GM21529 (cell line): ENCODE results near the gene ZNF837.
"Not testable (repeated sequence)": the region's sequence is repeated elsewhere in the genome, so short reads cannot be mapped to it uniquely, and the experiment has no call there.

Experiments
- ATAC-seq: cut with Tn5 transposase; IDR thresholded peaks from one replicate; pipeline ENCODE4 v1.9.1; 2021; ENCODE audit not compliant: unreplicated experiment

Gene ZNF837

DNA sequence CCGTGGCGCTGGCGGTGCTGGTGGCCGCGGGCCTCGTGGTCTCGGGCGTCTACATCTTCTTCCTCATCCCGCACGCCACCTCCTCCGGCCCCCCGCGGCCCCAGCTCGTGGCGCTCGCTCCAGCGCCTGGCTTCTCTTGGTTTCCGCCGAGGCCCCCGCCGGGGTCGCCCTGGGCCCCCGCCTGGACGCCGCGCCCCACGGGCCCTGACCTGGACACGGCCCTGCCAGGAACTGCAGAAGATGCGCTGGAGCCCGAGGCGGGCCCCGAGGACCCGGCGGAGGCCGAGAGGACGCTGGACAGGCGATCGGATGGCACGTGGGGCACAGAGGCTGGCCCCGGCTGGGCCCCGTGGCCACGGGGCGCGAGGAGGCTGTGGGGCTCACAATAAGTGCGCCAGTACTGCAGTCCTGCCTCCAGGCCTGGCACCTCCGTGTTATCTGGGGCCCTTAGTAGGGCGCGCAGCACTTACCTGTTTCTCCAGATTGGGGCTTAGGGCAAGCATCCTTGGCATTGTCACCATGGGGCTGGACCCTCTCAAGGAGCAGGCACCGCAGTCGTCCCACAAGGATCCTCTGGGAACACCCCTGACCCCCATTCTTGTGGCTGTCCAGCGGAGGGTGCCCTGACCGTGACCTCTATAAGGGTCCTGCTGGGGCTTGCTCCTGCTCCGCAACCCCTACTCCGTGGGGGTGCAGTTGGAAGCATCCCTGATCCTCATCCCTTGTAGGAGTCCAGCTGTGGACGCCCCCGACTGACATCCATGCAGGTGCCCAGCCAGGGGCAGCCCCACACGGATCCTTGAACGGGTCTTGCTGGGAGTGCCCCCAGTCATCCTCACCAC is 16.1 kb upstream of the ZNF837 start:
- no peak for ATAC-seq

DNA sequence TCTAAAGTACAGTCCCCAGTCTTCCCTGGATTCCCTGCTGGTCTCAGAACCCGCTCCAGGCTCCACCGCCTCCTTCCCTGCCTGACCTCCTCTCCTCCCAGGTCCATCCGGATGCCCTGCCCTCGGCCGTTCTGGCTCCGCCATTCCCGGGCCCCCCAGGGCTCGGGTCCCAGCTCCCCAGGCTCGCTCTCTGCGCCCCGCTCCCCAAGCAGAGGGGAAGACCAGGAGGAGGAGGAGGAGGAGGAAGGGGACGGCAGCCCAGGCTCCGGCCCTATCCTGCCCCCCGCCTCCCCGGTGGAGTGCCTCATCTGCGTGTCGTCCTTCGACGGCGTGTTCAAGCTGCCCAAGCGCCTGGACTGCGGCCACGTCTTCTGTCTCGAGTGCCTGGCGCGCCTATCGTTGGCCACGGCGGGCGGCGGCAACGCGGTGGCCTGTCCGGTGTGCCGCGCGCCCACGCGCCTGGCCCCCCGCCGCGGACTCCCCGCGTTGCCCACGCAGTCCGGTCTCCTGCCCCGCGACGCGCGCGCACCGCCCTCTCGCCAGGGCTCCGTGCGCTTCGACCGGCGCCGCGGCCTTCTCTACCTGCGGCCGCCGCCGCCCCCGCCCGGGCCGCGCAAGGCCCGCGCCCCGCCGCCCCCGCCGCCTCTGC is 15.3 kb upstream of the ZNF837 start:
- no peak for ATAC-seq

DNA sequence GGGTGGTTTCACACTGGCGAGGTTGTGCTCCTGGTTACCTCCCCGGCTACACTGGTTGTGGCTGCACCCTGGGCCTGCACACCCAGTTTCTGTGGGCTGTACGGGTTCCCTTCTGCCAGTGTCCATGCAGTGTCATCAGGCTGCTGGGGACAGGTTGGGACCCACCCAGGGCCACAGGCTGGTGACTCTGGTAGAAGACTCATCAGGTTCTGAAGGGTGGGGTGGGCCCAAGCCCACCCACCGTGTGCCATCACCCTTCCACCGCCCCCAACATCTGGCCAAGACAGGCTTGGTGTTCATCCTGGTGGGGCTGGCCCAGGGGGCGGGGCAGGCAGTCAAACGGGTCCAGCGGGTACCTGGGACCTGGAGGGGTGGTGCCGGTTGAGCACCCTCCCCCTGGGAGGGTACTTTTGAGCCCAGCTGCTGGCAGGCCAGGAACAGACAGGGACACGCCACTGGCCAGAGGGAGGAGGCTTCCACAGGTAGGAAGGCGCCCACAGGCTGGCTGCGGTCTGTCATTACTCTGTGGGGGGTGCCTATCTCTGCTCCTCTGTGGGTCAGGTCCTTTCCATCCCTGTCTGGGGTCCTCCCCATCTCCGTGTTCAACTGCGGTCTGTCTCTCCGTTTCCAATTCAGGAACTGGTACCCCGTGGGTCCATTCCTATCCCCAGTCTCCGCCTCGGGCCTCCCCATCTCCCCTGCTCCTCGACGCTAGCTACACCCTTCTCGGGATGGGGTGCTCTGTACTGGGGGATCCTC is 14.6 kb upstream of the ZNF837 start, which contains the start of gene RNF225:
Gene RNF225, plus strand, starts transcription at position 437 of the 759 bp plus-strand sequence. CDS start 434 bp downstream, outside the sequence.
- no peak for ATAC-seq

DNA sequence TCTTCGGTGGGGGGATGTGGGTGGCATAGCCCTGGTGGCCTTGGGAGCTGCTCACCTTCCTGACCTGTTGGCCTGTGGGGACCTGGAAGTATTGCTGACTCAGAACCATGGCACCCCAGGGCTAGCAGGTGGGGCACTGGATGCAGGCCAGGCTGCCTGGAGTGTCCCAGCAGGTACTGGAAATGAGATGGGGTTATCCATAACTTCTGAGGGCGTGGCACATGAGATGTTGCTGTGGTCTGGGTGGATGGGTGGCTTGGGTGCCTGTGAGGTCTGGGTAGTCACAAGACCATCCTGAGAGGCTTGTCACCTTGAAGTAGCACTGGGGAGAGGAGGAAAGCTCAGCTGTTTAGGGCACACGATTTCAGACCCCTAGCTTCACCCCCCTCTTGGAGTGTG is 14.0 kb upstream of the ZNF837 start:
- ATAC-seq, result no peak

DNA sequence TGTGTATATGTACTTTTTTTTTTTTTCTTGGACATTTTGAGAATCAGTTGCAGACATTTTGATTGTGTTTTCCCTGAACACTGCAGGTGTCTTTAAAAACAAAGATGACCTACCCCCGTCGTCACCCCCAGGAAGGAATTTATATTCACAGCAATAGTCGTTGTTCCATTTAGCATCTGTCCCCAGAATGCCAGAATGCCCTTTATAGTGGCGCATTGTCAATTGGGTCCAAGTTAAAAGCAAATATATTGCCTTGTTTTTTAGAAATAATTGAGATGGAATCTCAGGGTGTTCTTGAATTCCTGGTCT is 12.8 kb upstream of the ZNF837 start:
- no peak for ATAC-seq

DNA sequence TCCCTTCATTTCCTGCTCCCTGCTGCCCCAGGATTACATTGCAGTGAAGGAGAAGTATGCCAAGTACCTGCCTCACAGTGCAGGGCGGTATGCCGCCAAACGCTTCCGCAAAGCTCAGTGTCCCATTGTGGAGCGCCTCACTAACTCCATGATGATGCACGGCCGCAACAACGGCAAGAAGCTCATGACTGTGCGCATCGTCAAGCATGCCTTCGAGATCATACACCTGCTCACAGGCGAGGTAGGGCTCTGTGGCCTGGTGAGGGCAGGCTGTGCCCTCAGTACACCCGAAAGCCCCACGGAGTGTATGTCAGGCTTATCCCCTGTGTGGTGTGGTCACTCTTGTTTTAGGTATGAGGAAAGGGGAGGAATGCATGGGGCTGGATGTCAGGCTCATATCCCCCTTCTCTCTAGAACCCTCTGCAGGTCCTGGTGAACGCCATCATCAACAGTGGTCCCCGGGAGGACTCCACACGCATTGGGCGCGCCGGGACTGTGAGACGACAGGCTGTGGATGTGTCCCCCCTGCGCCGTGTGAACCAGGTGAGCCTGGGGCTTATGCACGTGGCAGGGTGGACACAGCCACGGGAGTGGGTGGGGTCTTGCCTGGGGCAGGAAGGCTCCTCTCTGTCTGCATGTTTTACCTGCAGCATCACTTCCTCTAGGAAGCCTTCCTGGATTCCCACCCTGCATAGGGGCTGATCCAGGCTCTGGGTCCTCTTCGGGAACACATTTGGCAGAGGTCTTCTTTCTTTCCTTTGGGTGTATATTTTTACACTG is 12.3 kb upstream of the ZNF837 start:
- no peak for ATAC-seq

DNA sequence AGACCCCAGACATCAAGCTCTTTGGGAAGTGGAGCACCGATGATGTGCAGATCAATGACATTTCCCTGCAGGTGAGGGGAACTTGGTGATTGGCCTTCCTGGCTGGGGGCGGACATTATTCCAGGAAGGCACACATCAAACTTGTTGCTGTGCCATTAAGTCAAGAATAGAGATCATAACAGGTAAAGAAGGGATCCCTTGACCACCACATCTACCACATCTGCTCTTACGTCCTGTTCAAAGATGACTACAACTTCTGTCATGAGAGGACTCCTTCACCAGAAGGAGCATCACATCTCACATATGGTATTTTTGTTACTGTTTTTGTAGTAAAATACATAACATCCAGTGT is 7.3 kb upstream of the ZNF837 start:
- ATAC-seq, result no peak

DNA sequence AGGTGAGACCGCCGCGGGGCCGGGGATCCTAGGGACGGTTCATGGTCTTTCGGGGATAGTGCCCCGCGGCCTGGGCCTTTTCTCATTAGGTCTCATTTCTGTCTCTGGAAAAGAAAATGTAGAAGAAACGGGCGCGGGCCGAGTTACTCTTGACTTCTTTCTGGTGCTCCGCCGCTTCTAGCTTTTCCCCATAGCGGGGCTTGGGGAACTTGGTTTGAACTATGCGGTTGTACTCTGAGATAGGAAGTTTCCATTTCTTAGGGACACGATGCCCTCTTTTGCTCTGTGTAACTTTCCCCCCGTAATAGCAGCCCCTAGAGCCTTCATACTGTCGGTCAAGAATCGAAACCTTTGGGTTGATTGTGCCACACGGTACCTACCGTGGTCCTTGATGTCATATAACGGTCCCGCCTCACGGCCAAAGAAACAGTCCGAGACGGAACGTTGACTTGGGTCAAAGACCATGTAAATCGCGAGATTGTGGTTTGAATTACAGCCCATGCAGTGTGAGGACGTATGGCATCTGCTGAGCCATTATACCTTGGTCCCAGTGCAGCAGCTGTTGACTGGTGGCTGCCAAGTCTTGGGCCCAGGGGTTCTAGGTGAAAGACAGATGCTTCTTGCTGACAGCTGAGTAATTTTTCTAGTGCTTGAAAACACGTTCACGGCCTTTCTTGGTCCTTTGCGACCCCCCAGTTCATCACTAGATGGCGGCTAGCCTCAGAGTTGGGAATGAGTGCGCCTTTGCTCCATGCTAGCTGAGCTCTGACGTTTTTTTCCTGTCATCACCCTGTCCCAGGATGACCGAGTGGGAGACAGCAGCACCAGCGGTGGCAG is 6.7 kb upstream of the ZNF837 start:
- ATAC-seq, result peak; percentile 2

DNA sequence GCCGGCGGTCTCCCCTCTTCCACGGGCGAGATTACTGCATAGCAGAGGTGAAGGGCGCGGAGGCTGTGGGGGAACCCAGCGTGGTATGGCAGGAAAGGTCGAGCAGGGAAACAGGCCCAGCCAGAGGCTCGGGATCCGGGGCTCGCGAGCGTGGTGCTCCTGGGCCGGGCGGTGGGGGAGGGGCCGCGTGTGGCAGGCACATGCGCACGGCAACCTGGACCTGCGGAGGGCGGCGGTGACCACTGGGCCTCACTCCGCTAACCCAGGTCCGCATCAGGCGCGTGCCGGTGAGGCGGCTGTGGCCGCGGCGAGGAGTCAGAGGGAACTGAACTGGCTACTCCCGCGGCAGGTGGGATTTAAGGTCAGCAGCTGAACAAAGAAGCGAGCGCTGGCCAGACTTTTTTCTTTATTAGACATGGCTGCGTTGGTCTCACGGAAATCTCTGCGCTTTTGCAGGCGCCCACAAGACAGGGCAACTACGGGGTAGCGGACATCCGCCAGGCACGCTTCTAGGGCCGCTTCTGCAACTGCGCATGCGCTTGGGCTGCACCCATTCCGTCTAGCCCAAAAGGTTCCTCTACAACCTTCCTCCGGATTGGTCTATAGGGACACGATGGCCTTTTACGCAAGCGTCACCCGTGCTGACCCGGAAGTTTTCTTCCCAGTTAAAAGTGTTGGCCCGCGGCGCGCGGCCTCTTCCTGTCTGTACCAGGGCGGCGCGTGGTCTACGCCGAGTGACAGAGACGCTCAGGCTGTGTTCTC is 5.9 kb upstream of the ZNF837 start, which contains the start of gene RPS5:
Gene RPS5, plus strand, starts transcription at position 694 of the 762 bp plus-strand sequence. CDS start 869 bp downstream, outside the sequence.
- peak; percentile 81 for ATAC-seq

DNA sequence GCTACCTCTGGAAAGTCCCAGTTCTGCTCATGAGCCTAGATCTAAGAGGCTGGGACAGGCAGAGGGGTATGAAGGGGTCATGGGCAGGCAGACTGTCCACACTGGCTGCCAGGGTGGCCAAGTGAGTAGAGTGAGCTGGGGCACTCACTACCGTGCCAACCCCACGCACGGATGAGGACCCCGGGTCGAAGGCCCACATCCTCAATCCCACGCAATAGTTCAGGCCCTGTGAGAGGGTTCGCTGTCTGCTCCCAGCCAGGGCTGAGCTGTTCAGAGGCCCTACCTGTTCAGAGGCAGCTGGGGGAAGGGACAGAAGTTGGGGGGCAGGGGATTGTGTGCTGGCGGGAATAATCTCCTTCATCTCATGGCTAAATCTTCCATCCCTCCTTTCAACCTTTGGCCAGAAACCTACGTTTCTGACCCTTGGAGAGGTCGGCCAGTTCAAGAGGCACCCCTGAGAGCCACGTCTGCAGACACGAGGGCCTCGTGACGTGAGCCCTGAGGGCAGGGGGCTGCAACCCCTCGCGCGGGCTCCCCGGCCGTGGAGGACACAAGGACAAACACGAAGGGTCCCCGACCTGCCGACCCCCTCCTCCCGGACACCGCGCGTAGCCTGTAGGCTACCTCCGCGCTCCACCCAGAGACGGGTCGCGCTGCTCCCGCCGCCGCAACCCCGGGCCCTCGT is 5.2 kb upstream of the ZNF837 start:
- peak; percentile 3 for ATAC-seq

DNA sequence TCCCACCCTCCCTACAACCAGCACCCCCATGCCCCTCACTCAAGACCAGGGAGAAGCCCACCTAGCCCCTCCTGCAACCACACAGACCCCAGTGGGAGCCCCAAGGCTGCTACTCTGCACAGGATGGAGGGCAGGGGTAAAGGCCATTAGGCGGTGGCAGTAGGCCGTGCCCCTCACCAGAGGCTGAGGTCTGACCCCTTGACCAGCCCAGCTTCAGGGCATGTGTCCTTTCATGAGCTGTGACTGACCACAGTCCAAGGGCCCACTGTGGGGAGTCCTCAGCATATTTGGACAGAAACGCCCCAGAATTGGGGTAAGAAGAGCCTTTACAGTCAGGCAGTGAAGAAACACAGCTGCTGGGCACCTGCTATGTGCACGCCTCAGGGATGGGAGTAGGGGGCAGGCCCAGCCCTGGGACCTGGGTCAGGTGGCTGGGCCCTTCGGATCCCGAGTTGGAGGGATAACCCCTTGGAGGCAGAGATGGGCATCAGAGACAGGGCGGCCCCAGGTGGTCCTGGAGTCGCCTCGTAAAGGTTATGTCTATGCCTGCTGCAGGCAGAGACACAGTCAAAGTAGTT is 4.6 kb upstream of the ZNF837 start:
- no peak for ATAC-seq

DNA sequence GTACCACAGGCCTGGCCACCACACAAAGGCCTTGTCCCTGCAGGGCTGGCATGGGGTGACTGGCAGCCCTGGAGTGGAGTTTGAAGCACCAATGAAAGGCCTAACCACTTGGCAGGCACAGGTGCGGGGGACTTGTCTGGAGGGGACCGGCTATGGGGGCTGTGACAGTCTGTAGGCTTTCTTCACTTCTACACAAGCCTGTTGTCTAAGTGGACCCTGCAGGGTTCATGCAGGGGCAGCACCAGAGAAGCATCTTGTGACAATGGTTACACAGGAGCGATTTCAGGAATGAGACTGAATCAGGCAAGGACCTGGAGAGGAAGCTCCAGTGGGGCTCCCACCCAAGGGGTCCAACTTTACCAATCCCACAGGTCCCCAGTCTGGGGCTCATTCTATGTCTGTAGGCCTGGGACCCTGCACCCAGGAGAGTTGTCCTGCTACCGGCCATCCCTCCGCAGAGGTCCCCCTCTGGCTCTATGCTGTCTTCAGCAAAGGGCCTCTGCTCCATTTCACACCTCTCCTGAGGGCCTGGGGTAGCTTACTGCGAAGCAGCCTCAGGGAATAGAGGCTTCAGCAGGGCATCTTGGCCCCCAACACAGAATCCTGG is 2.3 kb upstream of the ZNF837 start:
- ATAC-seq, result no peak

DNA sequence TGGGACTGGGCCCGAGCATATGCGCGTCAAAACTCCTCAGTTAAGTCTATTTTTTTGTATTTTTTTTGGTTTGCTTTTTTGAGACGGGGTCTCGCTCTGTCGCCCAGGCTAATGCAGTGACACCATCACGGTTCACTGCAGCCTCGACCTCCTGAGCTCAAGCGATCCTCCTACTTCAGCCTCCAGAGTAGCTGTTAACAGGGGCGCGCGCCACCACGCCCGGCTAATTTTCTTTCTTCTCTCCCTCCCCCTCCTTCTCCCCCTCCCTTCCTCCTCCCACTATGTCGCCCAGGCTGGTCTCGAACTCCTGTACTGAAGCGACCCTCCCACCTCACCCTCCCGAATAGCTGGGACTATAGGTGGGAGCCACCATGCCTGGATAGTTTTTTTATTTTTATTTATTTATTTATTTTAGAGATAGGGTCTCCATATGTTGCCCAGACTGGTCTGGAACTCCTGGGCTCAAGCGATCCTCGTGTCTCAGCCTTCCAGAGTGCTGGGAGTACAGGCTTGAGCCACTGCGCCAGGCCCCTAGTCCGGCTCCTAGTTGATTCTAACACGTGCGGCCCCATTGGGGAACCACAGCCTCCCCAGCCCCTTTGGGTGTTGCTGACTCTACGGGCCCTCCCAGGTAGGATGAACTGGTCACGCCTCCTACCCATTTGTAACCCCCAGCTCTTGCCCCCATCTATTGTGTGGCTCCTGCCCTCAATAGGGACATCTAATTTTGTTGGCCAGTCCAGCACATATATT is 806 bp upstream of the ZNF837 start:
- ATAC-seq, result no peak

DNA sequence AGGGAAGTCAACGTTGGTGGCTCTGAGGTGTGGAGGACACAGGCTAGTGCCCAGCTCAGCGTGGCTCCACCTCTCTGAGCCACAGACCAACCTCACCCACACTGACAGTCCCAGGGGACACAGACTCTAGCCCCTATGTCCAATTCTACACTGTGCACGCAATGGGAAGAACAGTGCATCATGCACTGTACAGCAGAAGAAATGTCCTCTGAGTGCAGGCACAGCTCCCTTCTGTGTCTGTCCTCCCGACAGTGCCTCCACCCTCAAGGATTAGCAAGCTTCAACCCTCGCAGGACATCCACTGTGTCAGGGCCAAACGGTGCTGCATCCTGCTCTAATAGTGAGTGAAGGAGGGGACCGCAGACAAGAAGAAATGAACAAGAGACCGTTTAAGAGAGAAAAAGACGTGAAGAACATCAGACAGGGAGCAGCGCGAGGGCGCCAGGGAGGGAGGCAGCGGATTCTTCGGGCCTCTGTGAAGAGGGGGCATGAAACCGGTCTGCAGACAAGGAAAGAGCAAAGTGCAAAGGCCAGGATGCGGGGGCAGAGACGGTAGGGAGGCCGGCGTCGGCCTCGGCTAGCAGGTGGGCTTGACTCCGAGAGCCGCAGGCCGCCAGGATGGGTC is 681 bp downstream of the ZNF837 start:
- no peak for ATAC-seq

DNA sequence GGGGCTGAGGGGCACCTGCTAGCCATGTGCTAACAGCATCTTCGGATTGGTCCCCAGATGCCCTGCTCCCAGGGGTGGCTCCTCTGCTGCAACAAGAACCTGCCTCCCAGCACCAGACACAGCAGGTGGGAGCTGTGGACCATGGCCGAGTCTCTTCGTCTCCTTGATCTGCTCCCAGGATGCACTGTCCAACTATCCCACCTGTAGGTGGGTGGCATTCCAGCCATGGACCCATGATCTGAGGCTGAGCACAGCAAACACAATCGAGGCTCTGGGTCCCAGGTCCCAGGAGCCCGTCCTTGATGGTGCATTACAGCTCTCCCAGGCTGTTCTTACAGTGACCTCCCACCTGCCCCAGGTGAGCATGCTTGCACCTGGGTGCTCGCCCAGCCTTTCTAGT is 1.6 kb downstream of the ZNF837 start:
- no peak for ATAC-seq

DNA sequence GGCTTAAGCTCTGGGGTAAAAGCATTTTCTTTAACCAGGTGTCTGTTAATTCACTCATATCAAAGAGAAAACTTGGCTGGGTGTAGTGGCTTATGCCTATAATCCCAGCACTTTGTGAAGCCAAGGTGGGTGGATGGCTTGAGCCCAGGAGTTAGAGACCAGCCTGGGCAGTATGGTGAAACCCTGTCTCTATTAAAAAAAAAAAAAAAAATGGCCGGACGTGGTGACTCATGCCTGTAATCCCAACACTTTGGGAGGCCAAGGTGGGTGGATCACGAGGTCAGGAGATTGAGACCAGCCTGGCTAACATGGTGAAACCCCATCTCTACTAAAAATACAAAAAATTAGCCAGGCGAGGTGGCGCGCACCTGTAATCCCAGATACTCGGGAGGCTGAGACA is 4.1 kb downstream of the ZNF837 start:
- ATAC-seq, result not testable (repeated sequence)

DNA sequence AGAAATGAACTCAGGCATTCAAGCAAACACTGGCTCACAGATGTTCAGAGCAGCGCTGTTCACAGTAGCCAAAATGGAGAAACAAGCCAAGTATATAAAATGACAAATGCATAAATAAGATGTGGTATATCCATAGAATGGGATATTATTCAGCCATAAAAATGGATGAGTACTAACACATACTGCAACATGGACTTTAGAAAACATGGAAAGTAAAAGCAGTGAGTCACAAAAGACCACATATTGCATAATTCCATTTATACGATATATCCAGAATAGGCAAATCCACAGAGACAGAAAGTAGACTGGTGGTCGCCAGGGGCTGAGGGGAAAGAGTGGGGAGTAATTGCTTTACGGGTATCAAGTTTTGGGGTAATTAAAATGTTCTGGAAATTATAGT is 6.6 kb downstream of the ZNF837 start:
- ATAC-seq, result no peak
